CD4-positive, alpha-beta T cell treated with Interleukin-4 for 1 hour (primary cell): ENCODE results near the gene NEK1.

Experiments
- DNase-seq, 2 donors: peaks; one replicate each; pipeline ENCODE4 v3.0.0-alpha.2; 2020 to 2022

The NEK1 gene

GRCh38 chr4:169352360-169352759 is 260.0 kb downstream of the NEK1 start:
- no peak for DNase-seq

- no peak for DNase-seq
Observed at GRCh38 chr4:169351872-169352271, 260.5 kb downstream of the NEK1 start.

GRCh38 chr4:169348541-169348940 is 263.8 kb downstream of the NEK1 start:
- no peak for DNase-seq

- no peak for DNase-seq
Observed at GRCh38 chr4:169346840-169347239, 265.5 kb downstream of the NEK1 start.

- no peak for DNase-seq
Observed at GRCh38 chr4:169345316-169345721, 267.1 kb downstream of the NEK1 start.
